Neuron (in vitro differentiated cells): ENCODE data around the gene UBE3C.
"Not testable (repeated sequence)": the region's sequence is repeated elsewhere in the genome, so short reads cannot be mapped to it uniquely, and the experiment has no call there.

Source experiments
- H2AFZ ChIP-seq: one replicate; pipeline ENCODE4 v1.6.1; 2013; ENCODE audit warnings: low read depth, mild to moderate bottlenecking, inconsistent platforms, low read length, moderate library complexity
- H3K27me3 ChIP-seq: one replicate; pipeline ENCODE4 v1.6.1; 2013; ENCODE audit warnings: low read length; ENCODE audit not compliant: insufficient read depth
- H3K36me3 ChIP-seq: one replicate; pipeline ENCODE4 v1.6.1; 2013; ENCODE audit warnings: low read length; ENCODE audit not compliant: insufficient read depth
- H3K4me1 ChIP-seq: one replicate; pipeline ENCODE4 v1.6.1; 2013; ENCODE audit warnings: low read length; ENCODE audit not compliant: insufficient read depth
- H3K4me3 ChIP-seq: 2 replicates; pipeline ENCODE4 v1.5.1; 2013; ENCODE audit warnings: mild to moderate bottlenecking, low read length, moderate library complexity
- H3K9me3 ChIP-seq: one replicate; pipeline ENCODE4 v1.6.1; 2013; ENCODE audit warnings: low read length

The UBE3C gene

GRCh38 chr7:157276091-157276561 lies 137.4 kb downstream of the UBE3C start:
- Histone ChIP-seq H3K36me3 (peaks cover under 1% of the 10 kb centered on the region), H3K4me1 (no peaks in the 10 kb centered on the region), H3K4me3 (no peak overlapping the region)

GRCh38 chr7:157276731-157277562 lies 138.2 kb downstream of the UBE3C start:
- Histone ChIP-seq H3K4me3 (no peak overlapping the region), H3K9me3 (peaks cover 2% of the 10 kb centered on the region), H2AFZ (no peak overlapping the region), H3K27me3 (no peaks in the 10 kb centered on the region), H3K4me1 (no peaks in the 10 kb centered on the region), H3K36me3 (no peaks in the 10 kb centered on the region)

More at GRCh38 chr7:157276091-157276561, 137.4 kb downstream of the UBE3C start:
- H2AFZ ChIP-seq = no peak overlapping the region
- H3K9me3 ChIP-seq = peaks cover 2% of the 10 kb centered on the region
- H3K27me3 ChIP-seq = no peaks in the 10 kb centered on the region

- not testable (repeated sequence) for H3K9me3 ChIP-seq, H2AFZ ChIP-seq
Measured at GRCh38 chr7:157277568-157277967, 138.8 kb downstream of the UBE3C start.

GRCh38 chr7:157278167-157278790 lies 139.6 kb downstream of the UBE3C start:
- Histone ChIP-seq H2AFZ (no peak overlapping the region), H3K9me3 (peaks cover 2% of the 10 kb centered on the region), H3K27me3 (no peaks in the 10 kb centered on the region), H3K4me3 (no peak overlapping the region), H3K36me3 (no peaks in the 10 kb centered on the region), H3K4me1 (no peaks in the 10 kb centered on the region)

More at GRCh38 chr7:157277568-157277967, 138.8 kb downstream of the UBE3C start:
- H3K36me3 ChIP-seq, H3K4me3 ChIP-seq, H3K4me1 ChIP-seq, H3K27me3 ChIP-seq: not testable (repeated sequence)

GRCh38 chr7:157278791-157279724 lies 140.3 kb downstream of the UBE3C start:
- H3K9me3 ChIP-seq = peaks cover 2% of the 10 kb centered on the region
- no peak overlapping the region for H3K4me3 ChIP-seq
- no peak overlapping the region for H2AFZ ChIP-seq
- H3K27me3 ChIP-seq = no peaks in the 10 kb centered on the region
- H3K36me3 ChIP-seq = no peaks in the 10 kb centered on the region
- no peaks in the 10 kb centered on the region for H3K4me1 ChIP-seq

- Histone ChIP-seq H3K9me3 (peaks cover 2% of the 10 kb centered on the region), H2AFZ (no peak overlapping the region), H3K4me1 (no peaks in the 10 kb centered on the region), H3K4me3 (no peak overlapping the region), H3K36me3 (no peaks in the 10 kb centered on the region), H3K27me3 (no peaks in the 10 kb centered on the region)
Measured at GRCh38 chr7:157279741-157280215, 141.1 kb downstream of the UBE3C start.

GRCh38 chr7:157280216-157280841 lies 141.6 kb downstream of the UBE3C start:
- H3K4me3 ChIP-seq = no peak overlapping the region
- H2AFZ ChIP-seq = no peak overlapping the region
- H3K4me1 ChIP-seq = no peaks in the 10 kb centered on the region
- no peaks in the 10 kb centered on the region for H3K36me3 ChIP-seq
- peaks cover 2% of the 10 kb centered on the region for H3K9me3 ChIP-seq
- H3K27me3 ChIP-seq = no peaks in the 10 kb centered on the region

GRCh38 chr7:157281221-157281998 lies 142.7 kb downstream of the UBE3C start:
- Histone ChIP-seq H2AFZ (no peak overlapping the region), H3K36me3 (no peaks in the 10 kb centered on the region), H3K9me3 (peaks cover 2% of the 10 kb centered on the region), H3K4me1 (no peaks in the 10 kb centered on the region), H3K27me3 (no peaks in the 10 kb centered on the region), H3K4me3 (no peak overlapping the region)

GRCh38 chr7:157282141-157282801 lies 143.5 kb downstream of the UBE3C start:
- Histone ChIP-seq H2AFZ (no peak overlapping the region), H3K4me3 (no peak overlapping the region), H3K27me3 (no peaks in the 10 kb centered on the region), H3K36me3 (no peaks in the 10 kb centered on the region), H3K4me1 (no peaks in the 10 kb centered on the region), H3K9me3 (peaks cover 2% of the 10 kb centered on the region)

- H3K4me3 ChIP-seq = no peak overlapping the region
Measured at GRCh38 chr7:157284229-157285014, 145.7 kb downstream of the UBE3C start.

More at GRCh38 chr7:157284229-157285014, 145.7 kb downstream of the UBE3C start:
- peaks cover 2% of the 10 kb centered on the region for H3K4me1 ChIP-seq
- H2AFZ ChIP-seq = no peak overlapping the region
- H3K36me3 ChIP-seq = no peaks in the 10 kb centered on the region
- peaks cover 2% of the 10 kb centered on the region for H3K9me3 ChIP-seq
- H3K27me3 ChIP-seq = no peaks in the 10 kb centered on the region
